Peyer's patch (tissue), 4 donors: ENCODE measurements around the gene PTPRE. TPM values are rescaled to one million over a fixed set of nuclear protein-coding genes. Genes with fewer than 3 reads are reported as not detected.

Experiments
- DNase-seq, 3 donors: peaks; one replicate each; pipeline ENCODE4 v3.0.0-alpha.2; 2017 to 2019
- H3K27ac ChIP-seq, 4 donors: fragments of 200-600 bp; sonication (generic); one replicate each; pipeline ENCODE4 v1.5.1; 2016 to 2019
- H3K27me3 ChIP-seq, 2 donors: fragments of 200-600 bp; sonication (generic); one replicate each; pipeline ENCODE4 v1.5.1; 2019
- H3K36me3 ChIP-seq, 3 donors: fragments of 200-600 bp; sonication (generic); one replicate each; pipeline ENCODE4 v1.5.1; 2016 to 2019
- H3K4me1 ChIP-seq, 4 donors: fragments of 200-600 bp; sonication (generic); one replicate each; pipeline ENCODE4 v1.5.1; 2016 to 2019
- H3K4me3 ChIP-seq, 4 donors: fragments of 200-600 bp; sonication (generic); 1 replicate in 3 of 4; 2 replicates in 1 of 4; pipeline ENCODE4 v1.5.1; 2016 to 2019; ENCODE audit warnings: mild to moderate bottlenecking in 1 of 4
- H3K9me3 ChIP-seq, 4 donors: fragments of 200-600 bp; sonication (generic); one replicate each; pipeline ENCODE4 v1.5.1; 2016 to 2019; ENCODE audit warnings: mild to moderate bottlenecking in 1 of 4
- CTCF ChIP-seq, 6 experiments: fragments of 450-650 bp in 4 of 6; fragments of 200-600 bp in 2 of 6; sonication (generic) in 1 of 6; IDR thresholded peaks; one replicate each; pipeline ENCODE4 v1.5.1; 2017 to 2019; ENCODE audit warnings: antibody characterized with exemption in 6 of 6, mild to moderate bottlenecking in 3 of 6, moderate library complexity in 1 of 6
- POLR2A ChIP-seq, 2 donors: fragments of 450-650 bp; IDR thresholded peaks; one replicate each; pipeline ENCODE4 v1.5.1; 2017; ENCODE audit warnings: antibody characterized with exemption in 2 of 2, mild to moderate bottlenecking in 2 of 2, moderate library complexity in 2 of 2
- total RNA-seq, 4 donors: library from RNA; depleted of rRNA; stranded (reverse); fragments of >200 nt; gene quantifications; one replicate each; pipeline ENCODE4 v1.1.0, GENCODE V29; 2016

Gene PTPRE
- total RNA-seq, 4 donors from 2014 or later: 24.0 to 48.7 (median 35.4) TPM

- Histone ChIP-seq H3K4me1 (peaks cover 0 to 24% (median 8%) of the 10 kb centered on the region in 4 donors), H3K9me3 (no peaks in the 10 kb centered on the region), H3K27ac (peak overlapping the region in 1 of 4 donors; percentile 89), H3K27me3 (no peaks in the 10 kb centered on the region), H3K4me3 (no peak overlapping the region), H3K36me3 (no peaks in the 10 kb centered on the region)
- peak in 2 of 3 donors; percentile 8 to 62 for DNase-seq
- no peak for TF ChIP-seq CTCF (IDR thresholded peaks at IDR 0.05)
- no peak for TF ChIP-seq POLR2A (IDR thresholded peaks at IDR 0.05)
These were observed 1.7 kb upstream of the PTPRE start for GRCh38 chr10:127905001-127905847.

- TF ChIP-seq POLR2A (IDR thresholded peaks at IDR 0.05) (no peak), CTCF (IDR thresholded peaks at IDR 0.05) (no peak)
- H3K27ac ChIP-seq: peak overlapping the region in 3 of 4 donors; percentile 85 to 92 (median 89)
- H3K27me3 ChIP-seq: no peaks in the 10 kb centered on the region
- peaks cover 0 to 24% (median 8%) of the 10 kb centered on the region in 4 donors for H3K4me1 ChIP-seq
- H3K4me3 ChIP-seq: no peak overlapping the region
- no peaks in the 10 kb centered on the region for H3K36me3 ChIP-seq
- DNase-seq: peak in 1 of 3 donors; percentile 10
- no peaks in the 10 kb centered on the region for H3K9me3 ChIP-seq
These were observed 1.0 kb upstream of the PTPRE start for GRCh38 chr10:127905848-127906261.

- Histone ChIP-seq H3K27ac (peak overlapping the region; percentile 67 to 92 (median 87)), H3K4me1 (peaks cover 0 to 24% (median 8%) of the 10 kb centered on the region in 4 donors), H3K36me3 (no peaks in the 10 kb centered on the region), H3K4me3 (peak overlapping the region; percentile 60 to 91 (median 78)), H3K9me3 (no peaks in the 10 kb centered on the region), H3K27me3 (no peaks in the 10 kb centered on the region)
- peak in 1 of 3 donors; percentile 69 for DNase-seq
- TF ChIP-seq CTCF (IDR thresholded peaks at IDR 0.05): no peak
- TF ChIP-seq POLR2A (IDR thresholded peaks at IDR 0.05): no peak
These were observed 655 bp downstream of the PTPRE start for GRCh38 chr10:127907411-127908105.

GRCh38 chr10:127908106-127908958 is 1.4 kb downstream of the PTPRE start:
- Histone ChIP-seq H3K9me3 (no peaks in the 10 kb centered on the region), H3K27ac (peak overlapping the region; percentile 67 to 92 (median 87)), H3K36me3 (no peaks in the 10 kb centered on the region), H3K27me3 (no peaks in the 10 kb centered on the region), H3K4me3 (peak overlapping the region; percentile 60 to 91 (median 78)), H3K4me1 (peaks cover 0 to 24% (median 8%) of the 10 kb centered on the region in 4 donors)
- DNase-seq: peak in 1 of 3 donors; percentile 46
- TF ChIP-seq POLR2A (IDR thresholded peaks at IDR 0.05) (no peak), CTCF (IDR thresholded peaks at IDR 0.05) (no peak)

- no peaks in the 10 kb centered on the region for H3K9me3 ChIP-seq
- DNase-seq: no peak
- H3K4me1 ChIP-seq: peaks cover 0 to 24% (median 8%) of the 10 kb centered on the region in 4 donors
- H3K36me3 ChIP-seq: no peaks in the 10 kb centered on the region
- H3K4me3 ChIP-seq: no peak overlapping the region
- TF ChIP-seq CTCF (IDR thresholded peaks at IDR 0.05) (no peak), POLR2A (IDR thresholded peaks at IDR 0.05) (no peak)
- H3K27me3 ChIP-seq: no peaks in the 10 kb centered on the region
- H3K27ac ChIP-seq: peak overlapping the region in 2 of 4 donors; percentile 89 to 92
These were observed 2.0 kb downstream of the PTPRE start for GRCh38 chr10:127908959-127909267.
